HUDEP-2 (cell line): ENCODE results near the gene PPP2R5E.

Experiments used
- DNase-seq, 76 experiments: peaks; one replicate each; lab custom pipeline; 2025; ENCODE audit not compliant: unreplicated experiment in 76 of 76; lab: John Stamatoyannopoulos, UW

PPP2R5E gene

DNA sequence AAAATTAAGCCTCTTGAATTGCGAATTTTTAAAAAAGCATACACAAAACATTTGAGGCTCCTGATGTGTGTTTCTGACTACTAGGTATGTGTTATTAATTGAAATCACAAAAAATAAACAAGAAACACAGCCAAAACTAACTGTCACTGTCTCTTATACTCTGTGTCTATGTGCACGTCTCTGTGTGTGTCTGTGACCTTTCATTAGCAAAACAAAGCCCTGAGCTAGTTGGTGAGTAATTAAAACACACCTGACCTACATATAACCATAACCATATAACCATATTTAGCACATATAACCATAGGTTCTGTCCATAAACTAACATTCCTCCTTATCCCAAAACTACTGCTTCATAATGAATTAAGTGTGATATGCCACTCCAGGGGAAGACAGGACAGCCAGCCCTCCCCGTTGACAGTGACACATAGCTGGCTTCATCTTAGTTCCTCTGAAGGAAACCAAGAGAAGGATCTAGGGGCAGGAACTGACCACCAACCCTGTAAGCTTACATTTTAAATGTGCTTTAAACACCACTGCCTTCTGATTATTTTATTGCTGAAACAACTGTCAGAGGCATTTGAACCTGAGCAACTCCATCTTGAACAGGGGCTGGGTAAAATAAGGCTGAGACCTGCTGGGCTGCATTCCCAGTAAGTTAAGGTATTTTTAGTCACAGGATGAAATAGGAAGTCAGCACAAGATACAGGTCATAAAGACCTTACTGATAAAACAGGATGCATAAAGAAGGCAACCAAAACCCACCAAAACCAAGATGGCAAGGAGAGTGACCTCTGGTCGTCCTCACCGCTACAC is 106.7 kb downstream of the PPP2R5E start:
- no peak for DNase-seq

GRCh38 chr14:63435838-63436237 is 107.3 kb downstream of the PPP2R5E start:
- peak in 1 of 76 experiments; percentile 2 for DNase-seq

DNA sequence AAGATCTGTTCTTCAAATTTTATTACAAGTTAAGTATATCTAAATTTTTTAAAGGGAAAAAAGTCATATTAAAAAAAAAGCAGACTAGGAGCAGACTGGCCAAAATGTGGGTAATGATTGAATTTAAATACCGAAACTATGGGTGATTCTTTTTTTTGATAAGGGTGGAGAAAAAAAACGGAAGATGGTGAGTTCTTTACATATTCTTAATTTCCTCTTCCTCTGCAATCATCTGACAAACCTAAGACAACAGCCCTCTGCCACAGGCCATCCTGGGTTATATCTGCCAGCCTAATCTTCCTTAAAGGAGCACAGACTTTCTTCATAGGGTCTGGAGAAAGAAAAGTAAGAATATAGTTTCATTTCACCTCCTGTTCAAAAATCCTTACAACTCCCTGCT is 108.0 kb downstream of the PPP2R5E start:
- DNase-seq, result no peak

DNA sequence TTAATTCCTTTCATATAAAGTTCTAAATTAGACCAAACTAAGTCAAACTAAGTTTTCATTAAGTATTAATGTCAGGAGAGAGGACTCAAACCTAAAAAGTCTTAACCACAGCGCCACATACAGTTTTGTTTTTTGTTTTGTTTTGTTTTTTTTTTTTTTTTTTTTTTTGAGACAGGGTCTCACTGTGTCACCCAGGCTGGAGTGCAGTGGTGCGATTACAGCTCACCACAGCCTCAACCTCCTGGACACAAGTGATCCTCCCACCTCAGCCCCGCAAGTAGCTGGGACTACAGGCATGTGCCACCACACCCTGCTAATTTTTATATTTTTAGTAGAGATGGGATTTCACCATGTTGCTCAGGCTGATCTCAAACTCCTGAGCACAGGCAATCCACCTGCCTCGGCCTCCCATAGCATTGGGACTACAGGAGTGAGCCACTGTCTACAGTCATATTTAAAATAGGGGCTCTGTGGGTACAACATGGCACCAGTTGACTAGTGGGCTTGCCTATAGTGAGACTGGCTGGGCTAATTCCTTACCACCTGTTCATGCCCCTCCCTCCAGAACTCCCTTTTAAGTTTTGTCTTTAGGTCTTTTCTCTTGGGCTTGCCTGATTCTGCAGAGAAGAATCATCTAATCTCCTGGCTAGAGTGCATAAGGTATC is 110.2 kb downstream of the PPP2R5E start:
- DNase-seq, result no peak

DNA sequence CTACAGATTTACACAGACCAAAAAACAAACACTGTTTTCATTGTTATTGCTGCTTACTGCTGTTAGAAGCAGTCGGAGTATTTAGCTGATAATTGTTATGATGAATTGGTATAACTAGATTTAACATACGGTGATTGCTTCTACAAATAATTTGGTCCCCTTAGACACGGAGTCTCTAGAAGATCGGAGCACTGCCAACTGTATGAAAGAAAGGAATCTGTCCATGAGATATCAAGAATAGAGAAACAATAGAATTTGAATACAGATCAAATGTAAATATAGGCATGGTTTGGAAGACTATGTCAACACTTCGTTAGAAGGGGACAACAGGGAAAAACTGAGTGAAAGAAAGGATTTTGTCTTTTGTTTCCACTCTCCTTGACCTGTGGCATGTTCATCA is 110.9 kb downstream of the PPP2R5E start:
- no peak for DNase-seq

- no peak for DNase-seq
Observed at GRCh38 chr14:63431466-63431865, 111.7 kb downstream of the PPP2R5E start.

- DNase-seq, result no peak
Observed at GRCh38 chr14:63428486-63428885, 114.7 kb downstream of the PPP2R5E start.

DNA sequence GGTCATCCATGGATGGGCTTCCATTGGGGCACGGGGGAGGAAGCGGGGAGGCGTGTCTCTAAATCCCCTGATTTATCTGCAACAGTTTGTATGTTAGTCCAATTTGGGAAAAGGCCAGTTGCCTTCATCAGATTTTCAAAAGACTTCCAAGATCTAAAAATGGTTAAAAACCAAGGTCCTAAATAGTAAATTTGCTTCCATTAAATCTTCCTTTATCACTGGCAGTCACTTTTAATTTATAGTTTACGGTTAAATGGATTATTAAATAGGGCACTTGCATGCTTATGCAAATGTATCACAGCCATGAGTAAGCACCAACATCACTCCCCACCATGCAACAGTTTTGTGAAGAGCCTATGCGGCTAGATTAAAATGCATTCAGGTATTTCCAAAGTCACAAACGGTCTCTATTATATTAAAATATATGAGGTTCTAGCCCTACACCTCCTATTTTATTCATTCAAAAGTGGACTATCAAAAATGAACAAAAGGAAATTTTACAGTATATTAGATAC is 116.3 kb downstream of the PPP2R5E start:
- no peak for DNase-seq

GRCh38 chr14:63423889-63424288 is 119.3 kb downstream of the PPP2R5E start:
- no peak for DNase-seq

GRCh38 chr14:63423381-63423780 is 119.8 kb downstream of the PPP2R5E start:
- DNase-seq, result no peak

DNA sequence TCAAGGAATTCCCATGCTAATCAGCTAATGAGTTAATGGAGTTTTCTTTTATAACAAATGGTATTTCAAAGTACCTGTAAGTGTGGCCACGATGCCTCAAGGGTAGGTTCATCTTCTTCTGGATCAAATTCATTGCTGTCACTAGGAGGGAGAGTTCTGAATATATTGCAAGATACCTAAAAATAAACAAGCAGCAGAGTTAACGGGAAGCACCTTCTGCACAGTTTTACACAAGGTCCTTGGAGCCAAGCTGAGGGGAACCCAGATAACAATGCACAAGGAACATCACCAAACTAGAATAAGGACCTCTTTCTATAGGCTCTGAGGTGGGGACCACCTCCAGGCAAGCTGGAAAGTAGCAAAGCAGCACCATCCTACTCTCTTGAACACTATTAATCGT is 121.3 kb downstream of the PPP2R5E start:
- DNase-seq, result no peak

DNA sequence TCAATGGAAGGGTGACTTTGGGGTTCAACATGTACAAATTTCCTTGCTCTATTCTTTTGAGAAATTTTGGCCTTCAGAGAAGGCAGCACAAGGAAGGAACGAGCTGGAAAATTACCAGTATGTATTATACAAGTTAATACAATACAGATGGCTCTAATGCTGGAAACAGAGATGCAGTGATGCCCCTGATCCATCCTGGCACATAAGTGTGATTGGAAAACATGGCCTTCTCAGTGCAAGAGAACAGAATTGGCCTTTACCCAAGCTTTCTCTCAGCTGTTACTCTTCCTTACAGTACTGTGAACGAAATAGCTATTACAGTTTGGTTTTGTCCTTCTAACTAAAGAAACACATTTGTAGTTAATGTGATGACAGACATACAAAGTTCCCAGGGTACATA is 122.0 kb downstream of the PPP2R5E start:
- no peak for DNase-seq

GRCh38 chr14:63418020-63418419 is 125.2 kb downstream of the PPP2R5E start:
- no peak for DNase-seq

DNA sequence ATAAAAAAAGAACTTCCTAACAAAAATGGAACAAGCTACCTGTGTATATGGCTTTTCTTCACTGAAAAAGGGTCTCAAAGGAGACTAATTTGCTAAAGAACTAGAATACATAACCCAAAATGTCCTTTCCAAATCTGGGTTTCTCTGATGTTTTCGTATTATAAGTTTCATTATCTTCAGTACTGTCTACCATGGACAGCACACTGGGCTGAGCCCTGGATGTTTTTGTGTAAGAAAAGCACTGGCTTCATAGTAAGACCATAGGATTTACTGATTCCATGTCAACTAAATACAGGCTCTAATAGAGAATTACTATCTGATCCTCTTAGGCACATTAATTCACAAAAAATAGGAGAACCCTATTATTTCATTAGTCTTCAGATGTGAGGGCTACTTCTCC is 130.2 kb downstream of the PPP2R5E start:
- no peak for DNase-seq

DNA sequence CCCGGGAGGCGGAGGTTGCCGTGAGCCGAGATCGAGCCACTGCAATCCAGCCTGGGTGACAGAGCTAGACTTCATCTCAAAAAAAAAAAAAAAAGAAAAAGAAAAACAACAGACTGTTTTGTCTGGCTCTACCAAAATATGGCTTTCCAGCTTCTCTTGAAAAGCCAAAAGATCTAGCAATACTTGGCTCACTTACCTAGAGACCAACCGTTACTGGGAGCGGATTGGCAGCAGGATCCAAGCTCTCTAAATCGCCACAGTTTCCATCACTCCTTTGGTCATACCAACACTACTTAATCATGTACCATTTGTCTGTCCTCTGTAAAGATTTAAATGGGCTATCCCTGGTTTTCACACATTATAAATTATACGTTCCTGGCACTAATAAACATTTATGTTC is 136.8 kb downstream of the PPP2R5E start:
- DNase-seq, result no peak

DNA sequence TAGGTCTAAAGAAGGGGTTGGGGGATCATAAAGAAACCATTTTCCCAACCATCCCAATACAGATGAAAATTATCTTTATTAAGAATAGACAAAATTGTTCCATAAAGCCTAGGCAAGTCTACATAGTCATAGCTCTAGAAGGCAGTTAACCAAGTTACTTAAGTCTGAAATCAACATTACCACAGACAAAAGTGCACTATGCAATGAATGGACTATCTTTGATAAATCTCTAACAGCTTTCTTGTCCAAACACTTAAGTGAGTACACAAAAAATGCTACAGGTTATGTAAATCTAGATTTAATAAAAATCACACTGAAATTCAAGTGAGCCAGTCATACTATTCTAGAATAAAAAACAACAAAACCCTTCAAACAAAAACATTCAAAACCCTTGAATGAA is 137.5 kb downstream of the PPP2R5E start:
- no peak for DNase-seq

DNA sequence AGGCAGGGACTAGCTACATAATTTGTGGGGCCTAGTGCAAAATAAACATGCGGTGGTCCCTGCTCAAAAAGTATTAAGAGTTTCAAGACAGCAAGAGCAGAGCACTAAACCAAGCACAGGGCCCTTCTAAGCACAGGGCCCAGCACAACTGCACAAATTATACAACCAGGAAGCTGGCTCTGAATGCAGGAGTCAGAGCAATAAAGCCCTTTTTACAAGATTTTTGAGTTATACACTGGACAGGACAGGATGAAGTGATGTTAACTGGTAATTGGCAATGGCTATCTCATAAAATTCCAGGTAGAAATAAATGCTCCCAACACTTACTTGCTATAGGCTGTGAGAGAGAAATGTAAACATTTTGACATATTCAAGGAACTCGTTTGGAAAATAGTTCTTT is 138.3 kb downstream of the PPP2R5E start:
- no peak for DNase-seq

DNA sequence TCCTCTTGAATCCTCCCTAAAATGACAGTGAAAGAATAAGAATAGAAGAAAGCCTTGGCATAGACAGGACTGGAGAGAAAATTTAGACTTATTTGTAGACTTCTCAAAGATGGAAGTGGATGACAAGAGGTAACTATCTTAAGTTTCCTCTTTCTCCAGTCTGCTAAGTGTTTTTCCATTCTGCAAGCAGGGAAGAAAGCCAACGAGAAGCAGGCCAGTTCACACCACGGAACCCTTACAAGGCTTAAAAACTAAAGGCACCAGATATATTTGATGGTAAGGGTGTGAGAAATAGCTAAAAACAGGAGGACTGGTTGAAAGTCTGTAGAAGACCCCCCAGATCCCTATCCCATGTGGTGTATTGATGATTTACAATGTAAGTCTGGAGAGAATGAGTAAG is 141.5 kb downstream of the PPP2R5E start:
- no peak for DNase-seq

DNA sequence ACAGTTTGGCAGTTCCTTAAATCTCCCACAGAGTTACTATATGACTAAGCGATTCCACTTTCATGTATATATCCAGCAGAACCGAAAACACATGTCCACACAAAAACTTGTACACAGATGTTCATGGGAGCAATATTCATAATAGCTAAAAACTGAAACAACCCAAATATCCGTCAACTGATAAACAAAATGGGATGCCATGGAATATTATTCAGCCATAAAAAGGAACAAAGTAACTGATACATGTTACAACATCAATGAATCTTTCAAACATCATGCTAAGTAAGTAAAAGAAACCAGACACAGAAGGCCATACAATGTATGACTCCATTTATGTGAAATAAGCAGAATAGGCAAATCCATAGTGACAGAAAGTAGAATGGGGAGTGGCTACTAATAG is 144.2 kb downstream of the PPP2R5E start:
- DNase-seq, result no peak

GRCh38 chr14:63394841-63395240 is 148.3 kb downstream of the PPP2R5E start:
- DNase-seq, result no peak

DNA sequence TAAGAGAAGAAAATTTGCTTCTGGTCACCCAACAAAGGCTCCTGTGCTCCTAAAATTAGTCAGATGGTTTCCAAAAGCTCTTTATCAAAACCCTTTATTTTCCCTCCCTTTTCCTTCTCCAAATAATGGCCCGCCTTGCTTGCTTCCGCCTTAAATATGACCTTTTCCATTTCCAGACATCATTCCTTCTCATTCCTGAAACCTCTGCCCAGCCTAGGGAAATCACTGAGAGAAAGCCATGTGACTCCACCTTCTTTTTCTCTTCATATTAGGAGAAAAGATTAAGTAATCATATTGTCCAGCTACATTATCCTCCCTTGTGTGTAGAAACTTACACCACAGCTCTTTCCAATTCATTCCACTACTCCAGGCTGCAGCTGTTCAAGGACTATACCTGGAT is 148.7 kb downstream of the PPP2R5E start:
- no peak for DNase-seq

GRCh38 chr14:63393012-63393411 is 150.2 kb downstream of the PPP2R5E start:
- no peak for DNase-seq
